NB4 (cell line): ENCODE data around the gene SLC35E1.

Source experiments
- CTCF ChIP-seq: IDR thresholded peaks from one replicate; pipeline ENCODE4 v1.5.1; 2012; ENCODE audit warnings: low read depth, low read length
- MAX ChIP-seq: IDR thresholded peaks from 2 replicates; pipeline ENCODE4 v1.6.1; 2011; ENCODE audit warnings: low read depth, low read length
- MYC ChIP-seq: IDR thresholded peaks from 2 replicates; pipeline ENCODE4 v1.6.1; 2011; ENCODE audit warnings: low read depth, low read length
- POLR2A ChIP-seq: IDR thresholded peaks from 2 replicates; pipeline ENCODE4 v1.6.1; 2011; ENCODE audit warnings: mild to moderate bottlenecking; ENCODE audit not compliant: insufficient read length; ENCODE audit errors: extremely low read depth

GRCh38 chr19:16596399-16596798 lies 24.2 kb upstream of the SLC35E1 start:
- no peak for TF ChIP-seq CTCF
- TF ChIP-seq POLR2A: no peak
- no peak for TF ChIP-seq MAX
- TF ChIP-seq MYC: no peak
